ENCODE data around the gene ERICH6.

ERICH6 gene

DNA sequence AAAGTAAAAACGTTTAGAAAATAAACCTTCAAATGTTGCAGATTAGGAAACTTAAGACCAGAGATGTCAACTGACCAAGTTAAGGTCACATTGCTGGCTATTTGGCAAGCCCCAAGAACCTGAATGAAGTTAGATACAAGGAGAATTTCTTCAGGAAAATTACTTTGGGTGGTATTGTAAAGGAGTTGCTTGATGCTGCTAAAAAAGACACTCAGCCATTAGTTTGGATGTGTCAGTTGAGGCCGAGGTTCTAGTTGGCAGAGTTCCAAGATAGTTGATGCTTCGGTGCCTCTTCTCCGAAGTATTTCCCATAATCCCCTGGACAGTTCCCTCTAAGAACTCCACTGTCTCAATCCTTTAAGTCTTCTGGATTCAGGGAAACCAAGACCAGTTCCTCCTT is 35.0 kb upstream of the ERICH6 start:
- no peak for DNase-seq (ENCODE audit: extremely low spot score)
- TF ChIP-seq, protein P1, sequence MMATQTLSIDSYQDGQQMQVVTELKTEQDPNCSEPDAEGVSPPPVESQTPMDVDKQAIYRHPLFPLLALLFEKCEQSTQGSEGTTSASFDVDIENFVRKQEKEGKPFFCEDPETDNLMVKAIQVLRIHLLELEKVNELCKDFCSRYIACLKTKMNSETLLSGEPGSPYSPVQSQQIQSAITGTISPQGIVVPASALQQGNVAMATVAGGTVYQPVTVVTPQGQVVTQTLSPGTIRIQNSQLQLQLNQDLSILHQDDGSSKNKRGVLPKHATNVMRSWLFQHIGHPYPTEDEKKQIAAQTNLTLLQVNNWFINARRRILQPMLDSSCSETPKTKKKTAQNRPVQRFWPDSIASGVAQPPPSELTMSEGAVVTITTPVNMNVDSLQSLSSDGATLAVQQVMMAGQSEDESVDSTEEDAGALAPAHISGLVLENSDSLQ (IDR thresholded peaks at IDR 0.05) = no peak
- TF ChIP-seq FOXM1 (IDR thresholded peaks at IDR 0.05; ENCODE audit: borderline replicate concordance) = no peak
- no peak for TF ChIP-seq LEF1 (IDR thresholded peaks at IDR 0.05; ENCODE audit: borderline replicate concordance)
- no peak for TF ChIP-seq ZNF384 (IDR thresholded peaks at IDR 0.05)
- POLR2A ChIA-PET = interaction anchor here (1.0 kb wide), 1 partner anchor 136 kb away, joined by 3 read pairs; the partner anchor contains the start of gene SELENOT
- CTCF ChIA-PET = no interaction called here

DNA sequence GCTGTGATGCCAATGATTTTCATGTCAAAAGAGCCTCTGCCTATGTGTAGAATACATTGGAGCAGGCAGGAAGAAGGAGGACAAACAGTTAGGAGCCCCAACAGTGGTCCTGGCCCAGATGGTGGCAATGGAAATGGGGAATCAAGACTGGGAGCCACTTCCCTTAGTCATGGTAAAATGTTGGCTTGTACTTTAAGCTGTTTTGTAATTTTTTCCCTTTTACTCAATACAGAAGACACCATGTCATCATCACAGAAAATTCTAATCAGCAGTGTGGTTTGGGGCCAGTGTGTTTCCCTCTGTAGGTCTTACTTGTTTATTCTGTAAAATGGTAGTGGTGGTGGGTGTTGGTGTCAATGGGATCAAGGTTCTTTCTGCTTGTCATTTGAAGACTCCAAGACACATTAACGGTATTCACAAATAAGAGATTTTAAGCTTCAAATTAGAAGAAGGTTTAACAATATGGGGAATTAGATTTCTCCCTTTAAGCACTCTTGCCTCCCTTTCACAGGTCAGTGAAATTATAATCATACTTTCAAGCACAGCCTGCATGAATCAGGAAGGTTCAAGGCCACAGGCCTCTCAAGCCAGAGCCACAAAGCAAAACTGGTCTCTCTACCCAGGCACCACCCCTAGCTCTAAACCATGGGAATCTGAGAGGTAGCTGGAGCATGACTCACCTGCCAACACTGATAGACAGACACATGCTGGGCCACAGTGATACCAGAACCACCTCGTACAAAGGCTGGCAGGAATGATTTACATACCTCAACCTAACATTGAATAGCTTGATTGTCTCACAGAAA is 34.4 kb upstream of the ERICH6 start:
- ChIA-PET POLR2A (interaction anchor here (0.7 to 1.0 kb wide), 2 partner anchors 24 to 135 kb away, joined by 3 read pairs; partner anchors contain the start of gene SELENOT), CTCF (no interaction called here)

DNA sequence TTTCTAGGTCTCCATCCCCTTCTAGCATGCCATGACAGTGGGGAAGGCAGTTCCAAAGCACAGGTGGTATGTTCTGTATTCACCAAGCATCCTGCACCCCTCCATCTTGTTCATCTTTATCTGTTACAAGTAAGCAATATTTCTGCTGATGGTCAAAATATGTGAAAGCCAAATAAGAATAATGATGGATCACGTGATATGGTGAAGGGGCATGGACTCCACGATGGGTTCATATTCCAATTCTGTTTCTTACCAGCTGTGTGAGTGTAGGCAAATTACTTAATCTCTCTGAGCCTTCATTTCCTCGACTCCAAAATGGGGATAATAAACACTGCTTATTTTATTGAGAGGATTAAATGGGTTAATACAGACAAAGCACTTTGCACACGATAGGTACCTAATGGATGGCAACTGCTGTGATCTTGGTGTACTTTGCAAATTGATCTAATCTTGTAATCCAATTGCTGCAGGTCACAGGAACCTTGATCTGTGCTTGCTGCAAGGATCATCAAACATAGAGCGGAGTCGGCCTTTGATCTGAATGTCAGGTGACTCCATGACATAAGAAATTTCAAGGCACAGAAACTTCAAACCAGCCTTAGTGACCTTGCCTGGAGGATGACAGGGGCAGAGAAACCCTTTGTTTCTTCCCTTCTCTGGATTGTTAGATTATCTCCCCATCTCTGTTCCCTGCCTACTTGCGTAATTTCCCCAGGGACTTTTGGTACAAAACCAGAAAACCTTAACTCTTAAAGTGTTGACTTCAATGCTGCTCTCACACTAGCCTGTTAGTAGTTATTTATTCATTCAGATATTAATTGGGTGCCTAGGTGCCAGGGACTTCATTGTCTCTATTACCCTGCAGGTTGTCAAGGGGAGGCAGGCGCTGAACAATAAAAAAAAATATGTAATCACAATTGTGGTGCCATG is 33.4 kb upstream of the ERICH6 start:
- POLR2A ChIA-PET = interaction anchor here (1.0 kb wide), 1 partner anchor 134 kb away, joined by 3 read pairs; the partner anchor contains the start of gene SELENOT
- TF ChIP-seq, protein P1 (IDR thresholded peaks at IDR 0.05) = no peak
- TF ChIP-seq TARDBP (IDR thresholded peaks at IDR 0.05) (no peak), NFRKB (IDR thresholded peaks at IDR 0.05) (no peak)
- no peak for DNase-seq (ENCODE audit: extremely low spot score)
- CTCF ChIA-PET = no interaction called here

More for the DNA sequence above, 34.4 kb upstream of the ERICH6 start:
- DNase-seq (ENCODE audit: extremely low spot score) = no peak
- TF ChIP-seq, protein P1 (IDR thresholded peaks at IDR 0.05) = peak; percentile 19; the same call in 1 of the 2 replicates
- TF ChIP-seq FOXA1 (IDR thresholded peaks at IDR 0.05) = no peak

DNA sequence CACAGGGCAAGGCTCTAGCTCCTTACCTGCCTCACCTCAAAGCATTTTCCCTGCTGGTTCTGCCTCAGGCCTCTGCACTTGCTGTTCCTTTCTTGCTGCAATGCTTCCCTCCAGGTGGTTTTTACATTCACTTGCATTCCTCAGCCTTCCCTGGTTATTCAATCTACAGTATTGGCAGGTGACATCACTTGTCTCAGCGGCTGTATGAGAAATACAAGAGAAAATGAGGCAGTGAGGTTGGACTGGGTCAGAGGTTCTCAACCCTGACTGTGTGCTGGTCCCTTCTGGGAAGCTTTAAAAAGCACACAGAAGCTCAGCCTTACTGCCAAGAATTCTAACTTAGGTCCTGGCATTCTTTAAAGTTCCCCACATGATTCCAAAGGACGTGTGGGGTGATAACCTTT is 32.6 kb upstream of the ERICH6 start:
- TF ChIP-seq, protein P1 (IDR thresholded peaks at IDR 0.05) = no peak
- TF ChIP-seq CTBP1 (IDR thresholded peaks at IDR 0.05; ENCODE audit: borderline replicate concordance) = no peak
- TF ChIP-seq ARNT (IDR thresholded peaks at IDR 0.05) = no peak
- TF ChIP-seq ELF4 (IDR thresholded peaks at IDR 0.05) = no peak
- TF ChIP-seq TARDBP (IDR thresholded peaks at IDR 0.05) = no peak
- TF ChIP-seq FOXA1 (IDR thresholded peaks at IDR 0.05) = no peak
- no peak for TF ChIP-seq ZNF384 (IDR thresholded peaks at IDR 0.05)
- TF ChIP-seq HDGF (IDR thresholded peaks at IDR 0.05; ENCODE audit: borderline replicate concordance) = no peak
- ChIA-PET CTCF (interaction anchor here (1.1 kb wide), 1 partner anchor 15 kb away, joined by 3 read pairs; no protein-coding TSS in a partner anchor), POLR2A (no interaction called here)
- DNase-seq (ENCODE audit: extremely low spot score) = no peak

DNA sequence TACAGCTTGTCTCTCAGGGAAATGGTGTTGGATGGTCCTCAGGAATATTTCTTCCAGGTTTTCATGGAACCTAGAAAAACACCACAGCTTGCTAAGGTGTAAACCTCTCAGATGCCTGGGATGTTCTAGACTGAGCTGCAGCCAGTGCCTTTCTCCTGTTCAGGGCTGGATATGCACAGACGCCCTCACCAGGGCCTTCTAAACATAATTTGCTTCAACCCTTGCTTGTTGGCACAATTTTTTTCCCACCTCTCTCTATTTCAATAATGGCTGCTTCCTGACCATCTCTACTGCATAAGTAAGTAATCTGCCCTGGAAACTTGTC is 31.0 kb upstream of the ERICH6 start:
- CTCF ChIA-PET = interaction anchor here (0.6 kb wide), 1 partner anchor 15 kb away, joined by 3 read pairs; no protein-coding TSS in a partner anchor
- TF ChIP-seq HDGF (IDR thresholded peaks at IDR 0.05; ENCODE audit: borderline replicate concordance) (no peak), FOXA1 (IDR thresholded peaks at IDR 0.05) (no peak), ZNF384 (IDR thresholded peaks at IDR 0.05) (no peak)
- DNase-seq (ENCODE audit: extremely low spot score) = no peak
- POLR2A ChIA-PET = interaction anchor here (1.1 kb wide), 1 partner anchor 28 kb away, joined by 4 read pairs; the partner anchor contains the start of gene SIAH2

DNA sequence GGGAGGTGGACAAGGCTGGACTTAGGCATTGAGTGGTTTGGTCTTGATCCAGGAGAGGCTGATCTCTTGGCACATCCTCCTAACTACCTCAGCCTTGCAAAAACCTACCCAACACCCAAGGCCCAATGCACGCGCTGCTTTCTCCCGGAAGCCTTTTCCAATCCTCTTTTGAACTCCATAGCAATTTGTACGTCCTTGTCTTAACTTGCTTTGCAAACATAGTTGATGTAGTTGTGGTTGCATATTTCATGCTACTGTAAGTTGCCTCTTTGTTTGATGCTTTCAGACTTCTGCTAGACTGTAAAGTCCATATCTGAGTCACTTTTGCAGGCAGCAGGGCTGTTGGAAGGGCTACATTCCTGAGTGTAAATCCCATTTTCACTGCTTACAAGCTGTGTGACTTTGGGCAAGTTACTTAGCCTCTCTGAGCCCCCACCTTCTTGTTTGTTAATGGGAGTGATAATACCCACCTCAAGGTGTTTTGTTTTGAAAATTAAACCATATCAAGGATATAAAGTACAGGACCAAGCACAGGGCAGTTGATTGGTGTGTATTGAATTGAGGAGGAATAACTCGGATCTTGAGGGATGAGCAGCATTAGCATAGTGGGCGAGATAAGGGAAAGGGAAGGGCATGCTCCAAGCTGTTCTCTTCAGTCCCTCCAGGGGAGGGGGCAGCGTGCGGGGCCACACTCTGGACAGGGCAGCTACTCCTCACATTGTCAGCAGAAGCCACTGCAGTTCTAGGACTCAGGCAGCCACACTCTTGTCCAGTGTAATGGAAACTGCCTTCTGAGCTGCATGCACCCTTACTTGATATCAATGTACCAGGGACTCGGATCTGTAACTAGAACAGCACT is 30.4 kb upstream of the ERICH6 start:
- ChIA-PET CTCF (no interaction called here), POLR2A (interaction anchor here (1.1 kb wide), 1 partner anchor 28 kb away, joined by 4 read pairs; the partner anchor contains the start of gene SIAH2)
- TF ChIP-seq ZNF384 (IDR thresholded peaks at IDR 0.05) = no peak
- no peak for TF ChIP-seq HDGF (IDR thresholded peaks at IDR 0.05; ENCODE audit: borderline replicate concordance)
- TF ChIP-seq NFRKB (IDR thresholded peaks at IDR 0.05) = no peak
- no peak for TF ChIP-seq TARDBP (IDR thresholded peaks at IDR 0.05)
- no peak for TF ChIP-seq CTBP1 (IDR thresholded peaks at IDR 0.05; ENCODE audit: borderline replicate concordance)
- no peak for TF ChIP-seq ELF4 (IDR thresholded peaks at IDR 0.05)
- TF ChIP-seq L3MBTL2 (conservative IDR thresholded peaks at IDR 0.05) = no peak
- TF ChIP-seq FOXM1 (IDR thresholded peaks at IDR 0.05; ENCODE audit: borderline replicate concordance) = no peak
- TF ChIP-seq LEF1 (IDR thresholded peaks at IDR 0.05; ENCODE audit: borderline replicate concordance) = no peak
- TF ChIP-seq, protein P1 (IDR thresholded peaks at IDR 0.05) = no peak
- TF ChIP-seq SP1 (IDR thresholded peaks at IDR 0.05) = no peak
- no peak for TF ChIP-seq ARNT (IDR thresholded peaks at IDR 0.05)
- no peak for TF ChIP-seq BHLHE40 (IDR thresholded peaks at IDR 0.05; ENCODE audit: borderline replicate concordance)
- TF ChIP-seq SUZ12 (IDR thresholded peaks at IDR 0.05) = no peak
- no peak for TF ChIP-seq FOXK2 (IDR thresholded peaks at IDR 0.05)
- TF ChIP-seq FOXA1 (IDR thresholded peaks at IDR 0.05) = no peak
- no peak for DNase-seq (ENCODE audit: extremely low spot score)
